ENCODE results near the gene C22orf39. TPM values are rescaled to one million over a fixed set of nuclear protein-coding genes. Genes with fewer than 3 reads are reported as not detected.
A peak's percentile ranks its signal among the peaks of the same experiment; 100 is the strongest.

C22orf39 gene
- total RNA-seq, 1 experiment from 2014 or later, result 19.3 TPM

GRCh38 chr22:19478901-19479354 is 31.4 kb upstream of the C22orf39 start, which contains the start of gene UFD1:
TSS of gene UFD1 (minus strand) at chr22:19479193. CDS start at chr22:19479085, 108 bp downstream.
- H2BK5ac ChIP-seq (ENCODE audit: insufficient read length, low read length), result peak within 1 kb of the TSS; percentile 98
- H3K9ac ChIP-seq (ENCODE audit: extremely low read depth, insufficient read length, low read length), result peak within 1 kb of the TSS; percentile 96
- peak within 1 kb of the TSS; percentile 97 for H4K5ac ChIP-seq (ENCODE audit: insufficient read length, low read depth, low read length)
- H2BK12ac ChIP-seq (ENCODE audit: insufficient read length, low read depth, low read length), result peak within 1 kb of the TSS; percentile 95
- no peaks in the 10 kb centered on the region for H3K9me3 Mint-ChIP-seq
- peak within 1 kb of the TSS; percentile 48 for H4K91ac ChIP-seq (ENCODE audit: insufficient read length, low read depth, low read length)
- no peaks in the 10 kb centered on the region for H3K79me1 ChIP-seq (ENCODE audit: insufficient read depth, low read depth, low read length, poor library complexity, severe bottlenecking)
- H3K56ac ChIP-seq (ENCODE audit: insufficient read length, low read depth, low read length), result peak within 1 kb of the TSS; percentile 97
- H3K4ac ChIP-seq (ENCODE audit: low read depth, low read length), result no peak within 1 kb of the TSS; the same call in 1 of the 2 replicates
- peak within 1 kb of the TSS; percentile 99 to 100 (median 100) for H3K27ac Mint-ChIP-seq
- no peak for TF ChIP-seq CTCF (conservative IDR thresholded peaks at IDR 0.05)
- no peak within 1 kb of the TSS for H2BK15ac ChIP-seq (ENCODE audit: low read depth, low read length)
- H3T11ph ChIP-seq (ENCODE audit: low read length), result peak within 1 kb of the TSS; percentile 98
- H3K9me3 ChIP-seq (ENCODE audit: control insufficient read depth, low read depth, low read length), result no peaks in the 10 kb centered on the region
- H2AFZ ChIP-seq (ENCODE audit: low read length), result peak within 1 kb of the TSS; percentile 93
- DNase-seq, result peak; percentile 87
- peaks cover 20% of the 10 kb centered on the region; the same call in 1 of the 2 replicates for H3K79me2 ChIP-seq (ENCODE audit: insufficient read depth, low read length)
- H3K14ac ChIP-seq (ENCODE audit: insufficient read depth, low read length), result peak within 1 kb of the TSS; percentile 98
- H3K4me3 Mint-ChIP-seq, result peak within 1 kb of the TSS; percentile 98
- H3K27me3 ChIP-seq (ENCODE audit: insufficient read depth, low read length), result no peaks in the 10 kb centered on the region
- peak within 1 kb of the TSS; percentile 75 for H3K4me2 ChIP-seq (ENCODE audit: insufficient read depth, insufficient read length, low read length)
- no peaks in the 10 kb centered on the region; the same call in 1 of the 2 replicates for H3K27me3 Mint-ChIP-seq (ENCODE audit: low read depth)
- H2BK20ac ChIP-seq (ENCODE audit: low read depth, low read length, poor library complexity, severe bottlenecking), result no peak within 1 kb of the TSS
- peak within 1 kb of the TSS; percentile 93 for H3K27ac ChIP-seq (ENCODE audit: insufficient read length, low read depth, low read length)
- peaks cover 3% of the 10 kb centered on the region for H3K4me1 ChIP-seq (ENCODE audit: insufficient read depth, low read length)
- no peak within 1 kb of the TSS for H4K8ac ChIP-seq (replicated peaks; ENCODE audit: insufficient read length, low read depth, low read length)
- peaks cover 16 to 32% (median 20%) of the 10 kb centered on the region in 3 experiments for H3K36me3 Mint-ChIP-seq (ENCODE audit: insufficient read depth in 1 of 3, low read depth in 3 of 3)
- H4K20me1 ChIP-seq (ENCODE audit: control insufficient read depth, insufficient read depth, insufficient read length), result no peaks in the 10 kb centered on the region
- H2BK120ac ChIP-seq (ENCODE audit: low read depth, low read length, poor library complexity, severe bottlenecking), result peak within 1 kb of the TSS; percentile 95
- no peak within 1 kb of the TSS for H3K23ac ChIP-seq (ENCODE audit: insufficient read length, low read depth, low read length)
- peak within 1 kb of the TSS; percentile 99 for H3K18ac ChIP-seq (ENCODE audit: insufficient read length, low read depth, low read length)
- peaks cover 13% of the 10 kb centered on the region for H3K23me2 ChIP-seq (ENCODE audit: insufficient read length, low read depth, low read length, poor library complexity, severe bottlenecking)
- WGBS (ENCODE audit: extremely low coverage, insufficient read length, low lambda C conversion rate), result no CpG with 5 or more reads among the region's 42 CpGs
- H2AK5ac ChIP-seq (ENCODE audit: insufficient read length, low read length), result no peak within 1 kb of the TSS
- peaks cover 20% of the 10 kb centered on the region in 2 experiments for H3K4me1 Mint-ChIP-seq

Data from H9 (cell line).